Measurements from ENCODE around the gene DHX34.
"Not testable (repeated sequence)": the region's sequence is repeated elsewhere in the genome, so short reads cannot be mapped to it uniquely, and the experiment has no call there.

The DHX34 gene

DNA sequence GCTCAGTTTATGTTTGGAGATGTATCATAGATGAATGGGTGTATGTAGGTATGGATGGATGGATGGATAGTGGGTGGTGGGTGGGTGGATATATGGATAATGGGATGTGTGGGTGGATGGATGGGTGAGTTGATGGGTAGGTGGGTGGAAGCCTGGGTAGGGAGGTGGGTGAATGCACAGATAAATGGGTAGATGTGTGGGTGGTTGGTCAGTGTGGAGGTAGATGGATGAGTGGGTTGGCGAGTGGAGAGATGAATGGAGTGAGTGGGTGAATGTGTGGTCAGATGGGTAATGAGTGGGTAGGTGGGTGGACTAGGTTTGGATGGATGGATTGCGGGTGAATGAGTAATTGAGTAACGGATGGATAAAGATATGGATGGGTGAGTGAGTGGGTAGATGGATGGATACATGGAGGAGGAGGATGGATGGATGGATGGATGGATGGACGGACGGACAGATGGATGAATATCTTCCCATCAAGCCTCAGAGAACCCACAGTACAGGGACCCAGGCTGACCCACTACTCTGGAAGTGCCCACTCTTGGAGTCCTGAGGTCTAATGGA lies 56.8 kb downstream of the DHX34 start:
- Histone ChIP-seq H3K27ac (no peak overlapping the region), H3K4me3 (no peak overlapping the region), H3K4me2 (no peak overlapping the region), H4K20me1 (peaks cover 0 to 23% (median 5%) of the 10 kb centered on the region in 11 experiments; a peak in 13 of 22 replicates), H3K9me3 (replicated peaks in 1 of 11) (no peaks in the 10 kb centered on the region), H3K9ac (no peak overlapping the region), H3K27me3 (peaks cover 41 to 74% (median 64%) of the 10 kb centered on the region in 11 experiments), H3K4me1 (no peaks in the 10 kb centered on the region), H3K36me3 (no peaks in the 10 kb centered on the region)
- no peak for TF ChIP-seq Cebpa-rat (IDR thresholded peaks at IDR 0.05)

DNA sequence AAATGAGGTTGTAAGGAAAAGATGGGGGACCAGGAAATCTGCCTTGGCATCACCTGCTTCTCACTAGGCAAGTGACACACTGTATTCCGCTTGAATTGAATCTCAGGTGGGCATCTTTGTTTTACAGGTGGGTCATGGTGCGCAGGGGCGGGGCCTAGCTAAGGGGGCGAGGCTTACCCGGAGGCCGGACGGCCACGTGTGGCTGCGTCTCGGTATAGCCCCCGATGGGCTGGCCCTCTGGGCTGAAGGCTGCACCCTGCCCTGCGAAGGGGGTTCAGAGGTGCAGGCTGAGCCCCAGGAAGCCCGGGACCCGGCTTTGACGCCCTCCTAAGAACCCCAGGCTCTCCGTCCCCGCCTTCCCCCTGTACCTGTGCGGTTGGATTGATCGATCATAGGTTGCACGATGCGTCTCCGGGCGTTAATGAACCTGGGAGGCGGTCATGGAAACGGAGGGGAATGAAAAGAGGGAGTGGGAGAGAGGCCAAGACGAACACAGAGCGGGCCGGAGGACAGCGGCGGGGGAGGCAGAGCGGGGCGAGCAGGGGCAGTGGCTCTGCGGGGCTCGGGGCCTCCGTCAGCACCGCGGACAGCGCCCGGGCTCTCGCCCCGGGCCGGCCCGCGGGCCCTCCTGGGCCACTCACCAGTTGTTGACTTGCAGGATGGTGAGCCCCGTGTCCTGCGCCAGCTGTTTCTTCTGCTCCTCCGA lies 57.7 kb downstream of the DHX34 start:
- Histone ChIP-seq H4K20me1 (peaks cover 0 to 24% (median 6%) of the 10 kb centered on the region in 11 experiments; a peak in 13 of 22 replicates), H3K4me3 (no peak overlapping the region), H3K27ac (no peak overlapping the region), H3K9ac (no peak overlapping the region), H3K4me2 (no peak overlapping the region), H3K27me3 (peaks cover 48 to 83% (median 74%) of the 10 kb centered on the region in 11 experiments), H3K4me1 (no peaks in the 10 kb centered on the region), H3K9me3 (replicated peaks in 1 of 11) (no peaks in the 10 kb centered on the region), H3K36me3 (no peaks in the 10 kb centered on the region)
- TF ChIP-seq Cebpa-rat (IDR thresholded peaks at IDR 0.05): no peak

DNA sequence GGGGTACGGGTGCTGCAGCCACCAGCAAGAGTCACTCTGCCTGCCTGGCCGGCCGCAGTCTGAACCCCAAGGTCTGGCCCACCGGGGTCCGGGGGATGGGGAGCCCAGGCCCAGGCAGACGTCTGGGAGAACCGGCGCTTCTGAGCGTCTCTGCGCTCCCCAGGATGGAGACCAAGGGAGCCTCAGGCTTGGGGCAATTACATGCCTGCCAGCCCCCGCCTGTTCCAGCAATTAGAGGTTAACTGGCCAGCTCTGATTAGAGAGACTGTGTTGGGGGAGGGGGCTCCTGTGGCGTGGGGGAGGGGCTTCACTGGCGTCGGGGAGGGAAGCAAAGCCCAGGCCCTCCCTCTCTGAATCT lies 58.3 kb downstream of the DHX34 start:
- Histone ChIP-seq H3K36me3 (no peaks in the 10 kb centered on the region), H3K27me3 (peaks cover 53 to 87% (median 79%) of the 10 kb centered on the region in 11 experiments), H3K4me1 (no peaks in the 10 kb centered on the region), H3K4me2 (no peak overlapping the region), H3K9ac (no peak overlapping the region), H3K27ac (no peak overlapping the region), H4K20me1 (peaks cover 0 to 29% (median 6%) of the 10 kb centered on the region in 11 experiments; a peak in 12 of 22 replicates), H3K4me3 (no peak overlapping the region), H3K9me3 (replicated peaks in 1 of 11) (no peaks in the 10 kb centered on the region)
- no peak for TF ChIP-seq Cebpa-rat (IDR thresholded peaks at IDR 0.05)

DNA sequence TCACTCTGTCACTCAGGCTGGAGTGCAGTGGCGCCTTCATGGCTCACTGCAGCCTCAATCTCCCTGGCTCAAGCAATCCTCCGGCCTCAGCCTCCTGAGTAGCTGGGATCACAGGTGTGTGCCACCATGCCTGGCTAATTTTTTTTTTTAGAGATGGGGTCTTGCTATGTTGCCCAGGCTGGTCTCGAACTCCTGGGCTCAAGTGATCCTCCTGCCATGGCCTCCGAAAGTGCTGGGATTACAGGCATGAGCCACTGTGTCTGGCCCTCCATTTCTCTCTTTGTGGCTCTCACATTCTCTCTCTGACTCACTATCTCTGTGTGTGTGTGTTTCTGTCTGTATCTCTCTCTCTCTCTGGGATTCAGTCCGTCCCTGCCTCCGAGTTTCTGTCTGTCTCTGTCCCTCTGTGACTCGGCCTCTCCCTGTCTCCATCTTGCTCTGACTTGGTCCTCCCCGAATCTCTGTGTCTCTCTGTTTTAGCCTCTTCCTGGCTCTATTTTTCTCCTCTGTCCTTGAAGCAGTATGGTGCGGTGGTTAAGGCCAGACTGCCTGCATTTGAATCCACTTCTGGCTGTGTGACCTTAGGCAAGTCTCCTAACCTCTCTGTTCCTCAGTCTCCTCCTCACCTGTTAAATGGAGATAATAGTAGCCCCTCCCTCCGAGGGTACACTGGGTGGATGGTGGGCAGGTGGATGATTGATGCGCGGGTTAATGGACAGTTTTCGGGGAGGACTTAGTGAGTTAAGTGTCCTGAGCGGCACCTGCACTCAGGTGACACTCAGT lies 59.2 kb downstream of the DHX34 start:
- no peak overlapping the region for H3K4me2 ChIP-seq
- H3K36me3 ChIP-seq: no peaks in the 10 kb centered on the region
- H4K20me1 ChIP-seq: peaks cover 0 to 25% (median 6%) of the 10 kb centered on the region in 11 experiments; a peak in 12 of 22 replicates
- no peaks in the 10 kb centered on the region for H3K4me1 ChIP-seq
- no peak overlapping the region for H3K4me3 ChIP-seq
- TF ChIP-seq Cebpa-rat (IDR thresholded peaks at IDR 0.05): no peak
- H3K27ac ChIP-seq: no peak overlapping the region
- peaks cover 63 to 90% (median 84%) of the 10 kb centered on the region in 11 experiments for H3K27me3 ChIP-seq
- no peak overlapping the region for H3K9ac ChIP-seq
- no peaks in the 10 kb centered on the region for H3K9me3 ChIP-seq (replicated peaks in 1 of 11)

DNA sequence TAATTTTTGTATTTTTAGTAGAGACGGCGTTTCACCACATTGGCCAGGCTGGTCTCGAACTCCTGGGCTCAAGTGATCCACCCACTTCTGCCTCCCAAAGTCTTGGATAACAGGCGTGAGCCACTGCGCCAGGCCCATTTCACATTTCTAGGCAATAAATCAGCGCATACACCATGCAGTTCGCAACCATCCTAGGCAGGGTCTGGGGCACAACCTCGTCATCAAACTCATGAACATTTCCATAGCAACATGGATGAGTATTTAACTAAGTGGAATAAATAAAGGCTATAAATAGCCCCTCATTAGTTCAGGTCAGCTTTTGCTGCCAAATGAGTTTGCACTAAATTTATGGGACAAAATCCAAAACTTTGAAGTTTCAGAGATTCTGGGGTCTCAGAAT lies 62.0 kb downstream of the DHX34 start:
- no peaks in the 10 kb centered on the region for H3K4me1 ChIP-seq
- no peak overlapping the region for H3K9ac ChIP-seq
- H3K9me3 ChIP-seq (replicated peaks in 1 of 11): no peaks in the 10 kb centered on the region
- no peaks in the 10 kb centered on the region for H3K36me3 ChIP-seq
- H3K4me3 ChIP-seq: no peak overlapping the region
- peaks cover 66 to 91% (median 85%) of the 10 kb centered on the region in 11 experiments for H3K27me3 ChIP-seq
- no peak for TF ChIP-seq Cebpa-rat (IDR thresholded peaks at IDR 0.05)
- no peak overlapping the region for H3K27ac ChIP-seq
- H3K4me2 ChIP-seq: no peak overlapping the region
- H4K20me1 ChIP-seq: peaks cover 0 to 32% (median 6%) of the 10 kb centered on the region in 11 experiments; a peak in 14 of 22 replicates

DNA sequence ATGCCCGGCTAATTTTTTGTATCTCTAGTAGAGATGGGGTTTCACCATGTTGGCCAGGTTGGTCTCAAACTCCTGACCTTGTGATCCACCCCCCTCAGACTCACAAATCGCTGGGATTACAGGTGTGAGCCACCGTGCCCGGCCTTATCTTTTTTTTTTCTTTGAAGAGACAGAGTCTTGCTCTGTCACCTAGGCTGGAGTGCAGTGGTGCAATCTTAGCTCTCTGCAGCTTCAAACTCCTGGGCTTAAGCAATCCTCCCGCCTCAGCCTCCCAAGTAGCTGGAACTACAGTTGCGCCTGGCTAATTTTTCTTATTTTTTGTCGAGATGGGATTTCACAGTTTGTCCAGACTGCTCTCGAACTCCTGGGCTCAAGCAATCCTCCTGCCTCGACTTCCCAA lies 62.6 kb downstream of the DHX34 start:
- H3K36me3 ChIP-seq, H3K4me1 ChIP-seq: not testable (repeated sequence)
- H3K27me3 ChIP-seq: peaks cover 66 to 91% (median 85%) of the 10 kb centered on the region in 11 experiments

DNA sequence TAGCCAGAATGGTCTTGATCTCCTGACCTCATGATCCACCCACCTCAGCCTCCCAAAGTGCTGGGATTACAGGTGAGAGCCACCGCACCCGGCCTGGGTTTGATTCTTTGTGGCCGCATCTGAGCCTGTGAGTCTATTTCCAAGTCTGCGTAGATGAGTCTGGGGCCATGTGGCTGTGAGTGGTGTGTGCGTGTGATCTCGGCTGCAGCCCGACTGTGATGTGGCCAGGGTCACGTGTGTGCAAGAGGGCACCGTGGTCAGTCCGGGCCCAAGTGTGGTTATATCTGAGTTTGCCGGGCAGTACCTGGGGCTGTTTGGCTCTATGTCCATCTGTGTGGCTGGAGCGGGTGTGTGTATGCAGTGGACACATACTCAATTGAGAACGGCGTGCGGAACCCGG lies 64.8 kb downstream of the DHX34 start:
- TF ChIP-seq Cebpa-rat (IDR thresholded peaks at IDR 0.05): no peak
- no peak overlapping the region for H3K9ac ChIP-seq
- no peaks in the 10 kb centered on the region for H3K9me3 ChIP-seq (replicated peaks in 1 of 11)
- H3K27ac ChIP-seq: no peak overlapping the region
- no peak overlapping the region for H3K4me3 ChIP-seq
- H3K27me3 ChIP-seq: peaks cover 66 to 91% (median 85%) of the 10 kb centered on the region in 11 experiments
- no peak overlapping the region for H3K4me2 ChIP-seq
- H3K36me3 ChIP-seq: no peaks in the 10 kb centered on the region
- H4K20me1 ChIP-seq: peaks cover 12 to 49% (median 33%) of the 10 kb centered on the region in 11 experiments; a peak in 21 of 22 replicates
- peaks cover 3 to 19% (median 12%) of the 10 kb centered on the region in 10 experiments; a peak in 15 of 20 replicates for H3K4me1 ChIP-seq

More for the DNA sequence above, 62.6 kb downstream of the DHX34 start:
- not testable (repeated sequence) for H3K4me3 ChIP-seq; H3K9me3 ChIP-seq (replicated peaks in 1 of 11); H3K4me2 ChIP-seq; H3K9ac ChIP-seq; H3K27ac ChIP-seq
- H4K20me1 ChIP-seq: peaks cover 0 to 35% (median 12%) of the 10 kb centered on the region in 11 experiments; a peak in 17 of 22 replicates

DNA sequence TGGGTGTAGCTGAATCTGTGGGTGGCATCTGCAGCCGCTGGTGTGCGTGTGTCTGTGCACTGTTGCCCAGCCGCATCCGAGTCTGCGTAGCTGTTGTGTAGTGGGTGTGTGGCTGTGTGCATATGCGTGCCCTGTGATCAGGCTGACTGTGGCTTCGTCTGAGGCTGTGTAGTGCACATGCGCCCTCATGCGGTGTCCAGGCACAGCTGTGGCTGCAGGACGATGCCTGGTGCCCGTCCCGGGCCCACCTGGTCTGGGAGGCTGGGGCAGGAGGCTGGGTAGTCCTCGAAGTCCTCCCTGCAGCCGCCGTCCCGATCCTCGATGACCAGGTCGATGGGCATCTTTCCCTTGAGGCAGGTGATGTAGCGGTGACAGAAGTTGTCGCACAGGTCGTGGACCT lies 65.4 kb downstream of the DHX34 start:
- TF ChIP-seq Cebpa-rat (IDR thresholded peaks at IDR 0.05): no peak
- Histone ChIP-seq H3K9ac (no peak overlapping the region), H3K27me3 (peaks cover 67 to 91% (median 85%) of the 10 kb centered on the region in 11 experiments), H3K4me1 (peaks cover 8 to 24% (median 17%) of the 10 kb centered on the region in 10 experiments; a peak in 18 of 20 replicates), H3K4me2 (no peak overlapping the region), H3K27ac (no peak overlapping the region), H3K9me3 (replicated peaks in 1 of 11) (no peaks in the 10 kb centered on the region), H4K20me1 (peaks cover 12 to 53% (median 36%) of the 10 kb centered on the region in 11 experiments; a peak in 21 of 22 replicates), H3K4me3 (no peak overlapping the region), H3K36me3 (no peaks in the 10 kb centered on the region)

All from BLaER1 treated with 17β-estradiol and CSF1 and Interleukin-3, amounts not matched to agents 10 nM and 100 nM (cell line).